ENCODE measurements around the gene ANKRD35.

Gene ANKRD35

GRCh38 chr1:145886390-145886789 is 724 bp upstream of the ANKRD35 start:
- TF ChIP-seq GATA2 (IDR thresholded peaks at IDR 0.05; ENCODE audit: low read depth, low read length) (no peak), GATA3 (IDR thresholded peaks at IDR 0.05; ENCODE audit: low read depth, low read length) (no peak)

DNA sequence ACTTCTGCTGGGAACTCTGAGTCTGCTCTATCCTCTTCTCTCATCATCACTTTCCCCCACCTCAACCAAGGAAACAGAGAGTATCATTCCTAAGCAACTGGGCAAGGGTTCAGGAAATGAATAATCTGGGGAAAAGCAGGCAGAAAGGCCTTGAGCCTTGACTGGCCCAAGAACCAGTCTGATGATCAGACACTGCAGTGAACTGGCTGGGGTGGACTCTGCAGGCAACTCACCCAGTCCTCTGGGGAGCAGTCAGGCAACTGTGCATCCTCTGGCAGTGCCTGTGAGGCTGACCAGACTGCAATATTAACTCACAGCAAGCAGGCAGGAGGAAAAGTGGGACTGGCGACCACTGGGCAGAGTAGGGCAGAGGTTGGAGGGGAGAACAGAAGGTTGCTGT is 991 bp downstream of the ANKRD35 start:
- no peak for TF ChIP-seq GATA3 (IDR thresholded peaks at IDR 0.05; ENCODE audit: low read depth, low read length)
- no peak for TF ChIP-seq GATA2 (IDR thresholded peaks at IDR 0.05; ENCODE audit: low read depth, low read length)

DNA sequence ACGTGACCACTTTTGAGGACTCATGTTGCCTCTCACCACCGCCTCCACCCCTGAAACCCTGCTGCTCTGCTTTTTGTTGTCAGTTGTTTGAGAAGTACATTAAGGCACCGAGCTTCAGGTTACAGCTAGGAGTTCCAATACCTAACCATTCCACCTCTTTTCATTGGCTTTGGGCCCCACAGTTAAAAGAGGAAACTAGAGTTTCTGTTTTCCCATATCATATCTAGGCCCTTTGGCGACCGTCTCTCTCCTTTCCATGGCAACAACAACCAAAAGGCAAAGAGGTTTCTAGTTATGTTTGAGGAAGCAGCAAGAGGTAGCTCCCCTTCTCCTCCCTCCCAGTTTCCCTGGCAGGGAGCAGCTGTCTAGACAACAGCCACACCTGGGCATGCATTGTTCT is 5.9 kb downstream of the ANKRD35 start:
- TF ChIP-seq GATA2 (IDR thresholded peaks at IDR 0.05; ENCODE audit: low read depth, low read length) = no peak
- no peak for TF ChIP-seq GATA3 (IDR thresholded peaks at IDR 0.05; ENCODE audit: low read depth, low read length)

DNA sequence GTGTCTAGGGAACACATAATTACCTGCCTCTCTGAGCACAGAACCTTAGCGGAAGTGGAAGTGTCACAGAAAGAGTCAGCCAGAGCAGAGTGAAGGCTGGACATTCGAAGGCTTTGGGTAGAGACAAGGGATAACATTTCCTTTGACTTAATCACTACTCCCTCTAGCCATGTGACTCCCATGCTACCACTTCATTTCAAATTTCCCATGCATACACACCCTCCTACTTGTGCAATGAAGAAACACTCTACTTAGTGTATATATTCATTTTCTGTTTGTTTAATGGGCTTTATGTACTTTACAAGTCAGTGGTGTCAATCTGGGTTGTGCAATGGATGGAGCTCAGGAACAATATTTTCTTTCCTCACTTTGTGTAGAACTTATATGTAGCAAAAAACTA is 6.9 kb downstream of the ANKRD35 start:
- TF ChIP-seq GATA3 (IDR thresholded peaks at IDR 0.05; ENCODE audit: low read depth, low read length) (no peak), GATA2 (IDR thresholded peaks at IDR 0.05; ENCODE audit: low read depth, low read length) (no peak)

DNA sequence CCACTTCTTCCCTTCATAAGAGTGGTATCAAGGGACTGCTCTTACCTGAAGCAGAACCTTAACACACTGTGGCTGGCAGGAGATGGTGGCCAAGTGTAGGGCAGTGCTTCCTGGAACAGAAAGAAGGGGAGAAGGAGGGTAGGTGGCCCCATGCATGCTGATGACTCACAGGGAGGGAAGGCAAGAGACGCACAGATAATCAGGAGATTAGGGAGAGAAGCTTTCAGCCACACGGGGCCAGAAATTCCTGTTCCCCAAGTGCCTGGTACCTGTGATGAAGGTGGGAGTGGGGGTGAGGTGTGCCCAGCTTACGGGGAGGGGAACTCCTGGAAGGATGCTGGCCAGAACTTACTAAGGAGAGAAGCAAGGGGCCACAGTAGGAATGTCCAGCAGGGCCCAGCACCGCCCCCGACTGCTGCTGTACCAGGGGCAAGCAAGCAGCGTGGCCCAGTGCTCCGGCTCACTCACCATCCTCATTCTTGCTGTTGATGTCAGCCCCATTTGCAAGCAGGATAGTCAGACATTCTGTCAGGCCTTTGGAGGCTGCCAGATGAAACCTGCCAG is 7.7 kb downstream of the ANKRD35 start:
- no peak for TF ChIP-seq GATA2 (IDR thresholded peaks at IDR 0.05; ENCODE audit: low read depth, low read length)
- TF ChIP-seq GATA3 (IDR thresholded peaks at IDR 0.05; ENCODE audit: low read depth, low read length) = no peak

DNA sequence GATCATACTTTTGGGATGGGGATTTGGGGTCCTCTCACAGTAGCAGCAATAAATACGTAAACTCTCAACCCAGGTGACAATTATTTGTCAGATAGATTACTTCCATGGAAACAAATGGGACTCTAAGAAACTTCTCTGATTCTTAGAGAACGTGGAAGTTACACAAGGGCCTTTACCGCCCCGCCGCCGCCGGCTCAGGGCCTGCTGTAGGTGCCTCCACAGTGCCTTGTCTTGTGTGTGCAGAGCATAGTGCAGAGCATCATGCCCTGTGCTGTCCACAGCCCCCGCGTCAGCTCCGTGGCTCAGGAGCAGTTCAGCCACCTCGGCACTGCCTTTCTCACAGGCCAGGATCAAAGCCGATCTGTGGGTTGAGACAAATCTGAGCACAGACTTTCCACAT is 11.0 kb downstream of the ANKRD35 start:
- TF ChIP-seq GATA2 (IDR thresholded peaks at IDR 0.05; ENCODE audit: low read depth, low read length) = no peak
- TF ChIP-seq GATA3 (IDR thresholded peaks at IDR 0.05; ENCODE audit: low read depth, low read length) = no peak

DNA sequence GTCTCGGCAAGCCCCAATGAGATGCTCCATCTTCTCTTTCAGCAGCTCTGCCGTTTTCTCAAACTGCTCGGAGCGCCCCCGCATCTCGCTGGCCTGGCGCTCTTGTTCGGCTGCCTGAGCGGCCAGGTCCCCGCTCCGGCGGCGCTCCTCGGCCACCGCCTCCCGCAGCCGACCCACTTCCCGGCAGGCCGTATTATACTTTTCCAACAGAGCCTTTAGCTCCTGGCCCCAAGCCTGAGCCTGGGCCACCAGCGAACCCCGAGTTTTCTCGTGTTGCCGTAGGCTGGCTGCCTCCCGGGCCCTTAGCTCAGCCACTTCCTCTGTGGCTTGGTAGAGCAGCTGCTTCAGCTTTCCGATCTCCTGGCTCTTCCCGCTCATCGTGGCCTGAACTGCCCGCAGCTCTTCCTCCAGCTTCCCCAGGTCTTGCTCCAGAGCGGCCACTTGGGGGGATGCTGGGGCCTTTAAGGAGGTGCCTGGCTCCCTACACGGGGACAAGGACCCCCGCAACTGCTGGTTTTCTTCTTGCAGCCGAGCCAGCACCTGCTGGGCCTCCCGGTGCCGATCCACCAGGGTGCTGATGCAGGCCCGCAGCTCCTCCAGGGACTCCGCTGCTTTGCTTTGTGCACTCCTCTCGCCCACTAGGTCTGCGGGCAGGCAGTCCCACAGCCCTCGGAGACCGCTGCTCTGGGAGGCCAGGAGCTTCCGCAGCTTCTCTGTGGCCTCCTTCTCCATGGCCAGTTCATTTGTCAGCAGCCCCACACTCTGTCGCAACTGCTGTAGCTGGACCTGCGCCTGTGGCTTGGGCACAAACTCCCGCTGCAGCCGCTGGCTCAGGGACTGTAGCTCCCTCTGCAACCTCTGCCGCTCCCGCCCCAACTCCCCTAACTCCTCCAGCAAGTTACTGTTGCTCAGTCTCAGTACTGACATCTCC is 13.4 kb downstream of the ANKRD35 start:
- TF ChIP-seq GATA2 (IDR thresholded peaks at IDR 0.05; ENCODE audit: low read depth, low read length) (no peak), GATA3 (IDR thresholded peaks at IDR 0.05; ENCODE audit: low read depth, low read length) (no peak)

DNA sequence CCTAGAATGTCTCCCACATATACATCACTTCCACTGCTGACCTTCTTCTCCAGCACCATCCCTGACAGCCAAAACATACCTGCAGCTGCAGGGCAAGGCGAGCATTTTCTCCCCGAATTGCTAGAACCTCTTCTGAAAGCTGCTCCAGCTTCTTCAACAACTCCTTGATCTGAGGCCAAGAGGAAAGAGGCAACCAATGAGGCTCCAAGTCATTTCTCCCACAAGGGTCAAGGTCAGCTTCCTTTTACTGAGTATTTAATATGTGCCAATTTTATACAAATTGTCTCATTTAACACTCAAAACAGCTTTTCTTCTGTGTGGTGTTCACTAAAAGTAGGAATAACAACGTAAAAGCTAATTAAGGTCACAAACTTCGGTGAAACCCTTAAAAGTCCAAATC is 17.4 kb downstream of the ANKRD35 start:
- TF ChIP-seq GATA2 (IDR thresholded peaks at IDR 0.05; ENCODE audit: low read depth, low read length) = no peak
- TF ChIP-seq GATA3 (IDR thresholded peaks at IDR 0.05; ENCODE audit: low read depth, low read length) = no peak

DNA sequence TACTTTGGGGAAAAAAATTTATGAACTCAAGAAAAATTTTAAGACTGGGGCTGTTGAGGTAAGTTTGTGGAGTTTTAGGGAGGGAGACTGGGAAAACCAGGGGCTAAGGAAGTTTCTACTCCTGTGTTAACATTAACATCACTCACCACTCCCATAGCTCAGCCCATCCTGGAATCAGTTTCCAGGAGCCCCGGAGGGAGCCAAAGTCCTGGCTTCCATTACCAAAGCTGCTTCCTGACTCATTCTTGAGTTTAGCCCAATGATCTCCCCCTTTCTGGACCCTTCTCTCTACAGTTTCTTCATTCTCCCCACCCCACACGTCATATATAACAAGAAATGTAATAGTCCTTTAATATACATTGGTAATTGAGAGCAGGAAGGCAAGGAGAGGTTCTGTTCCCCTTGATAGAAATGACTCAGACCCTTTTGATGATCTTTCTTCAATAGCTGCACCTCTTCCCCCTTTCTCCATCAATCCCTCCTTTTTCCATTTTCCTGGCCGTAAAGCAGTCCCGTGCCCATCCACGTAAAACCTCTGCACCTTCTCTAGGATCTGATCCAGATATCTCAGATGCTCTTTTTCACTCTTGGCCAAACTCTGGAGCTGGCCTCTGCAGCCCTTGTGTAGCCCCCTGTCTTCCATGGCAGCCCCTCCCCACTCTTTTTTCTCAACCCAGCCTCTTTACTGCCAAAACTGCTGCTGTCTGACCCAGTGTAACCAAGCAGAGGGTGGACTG is 22.2 kb downstream of the ANKRD35 start:
- TF ChIP-seq GATA3 (IDR thresholded peaks at IDR 0.05; ENCODE audit: low read depth, low read length) (no peak), GATA2 (IDR thresholded peaks at IDR 0.05; ENCODE audit: low read depth, low read length) (no peak)

DNA sequence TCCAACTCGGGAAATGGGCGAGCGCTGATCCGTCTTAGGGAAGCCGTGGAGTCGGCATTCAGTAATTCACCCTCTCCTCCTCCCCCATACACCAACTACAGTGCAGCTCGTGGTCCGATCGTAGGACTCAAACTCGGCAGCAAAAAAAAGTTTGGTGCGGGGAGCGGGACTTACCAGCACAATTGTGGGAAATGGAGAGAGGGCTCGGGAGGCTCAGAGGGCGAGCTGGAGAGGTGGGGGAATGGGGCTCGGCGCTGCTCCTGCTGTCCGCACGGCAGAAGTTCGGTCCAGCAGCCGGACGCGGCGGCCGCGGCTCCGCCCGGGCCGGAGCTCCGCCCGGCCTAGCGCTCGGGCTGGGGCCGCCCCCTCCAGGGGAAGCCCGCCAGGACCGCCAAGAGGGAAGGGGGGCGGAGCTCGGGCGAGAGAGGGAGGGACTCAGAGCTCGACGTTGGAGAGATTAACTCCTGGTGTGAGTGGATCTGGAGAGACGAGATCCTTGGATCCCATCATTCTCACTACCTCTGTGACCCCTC is 26.1 kb downstream of the ANKRD35 start:
- TF ChIP-seq GATA2 (IDR thresholded peaks at IDR 0.05; ENCODE audit: low read depth, low read length) (no peak), GATA3 (IDR thresholded peaks at IDR 0.05; ENCODE audit: low read depth, low read length) (no peak)

- TF ChIP-seq GATA2 (IDR thresholded peaks at IDR 0.05; ENCODE audit: low read depth, low read length) = no peak
- no peak for TF ChIP-seq GATA3 (IDR thresholded peaks at IDR 0.05; ENCODE audit: low read depth, low read length)
These were observed 26.7 kb downstream of the ANKRD35 start, which contains the start of gene PIAS3 for GRCh38 chr1:145858901-145859490. Gene PIAS3 (minus strand): TSS chr1:145859081. CDS start chr1:145858990, 91 bp downstream.

DNA sequence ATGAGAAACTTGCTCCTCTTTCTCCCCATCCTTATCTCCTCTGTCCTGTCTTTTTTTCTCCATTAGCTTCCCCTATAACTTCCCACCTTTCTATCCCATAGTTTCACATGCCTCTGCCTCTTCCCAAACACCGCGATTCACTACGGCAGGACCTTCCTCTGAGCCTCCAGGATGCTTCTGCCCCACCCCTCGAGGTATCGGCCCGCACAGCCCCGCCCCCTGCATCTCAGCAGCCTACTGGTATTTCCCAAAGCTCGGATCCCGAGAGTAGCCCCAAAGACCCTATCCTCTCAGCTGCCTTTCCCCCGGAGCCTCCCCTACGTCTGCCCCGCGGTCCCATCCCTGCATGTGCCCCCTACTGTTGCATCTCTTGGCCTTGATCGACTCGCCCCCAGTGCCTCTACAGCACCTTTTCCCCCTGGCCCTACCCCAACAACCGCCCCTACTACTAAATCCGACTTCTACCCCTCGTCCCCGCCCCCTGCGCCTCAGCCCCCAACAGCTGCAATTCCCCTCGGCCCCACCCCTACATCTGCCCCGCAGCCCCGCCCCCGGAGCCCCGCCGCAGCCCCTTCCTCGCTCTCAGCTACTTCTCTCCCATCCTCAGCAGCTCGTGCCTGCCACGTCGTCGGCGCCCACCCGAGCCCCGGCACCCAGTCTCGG is 27.3 kb downstream of the ANKRD35 start:
- no peak for TF ChIP-seq GATA3 (IDR thresholded peaks at IDR 0.05; ENCODE audit: low read depth, low read length)
- no peak for TF ChIP-seq GATA2 (IDR thresholded peaks at IDR 0.05; ENCODE audit: low read depth, low read length)

- TF ChIP-seq GATA2 (IDR thresholded peaks at IDR 0.05; ENCODE audit: low read depth, low read length) = no peak
- no peak for TF ChIP-seq GATA3 (IDR thresholded peaks at IDR 0.05; ENCODE audit: low read depth, low read length)
These were observed 28.5 kb downstream of the ANKRD35 start for GRCh38 chr1:145857170-145857569.

All from SH-SY5Y (cell line).